AG10803 (cell line): ENCODE measurements around the gene TMA7.

Source experiments
- DNase-seq: peaks from one replicate; pipeline ENCODE4 v3.0.0; 2010; ENCODE audit warnings: low read depth
- H3K4me3 ChIP-seq: 2 replicates; pipeline ENCODE4 v1.5.1; 2011; ENCODE audit warnings: mild to moderate bottlenecking, low read length, control low read depth
- TF ChIP-seq, protein P1 (sequence below): conservative IDR thresholded peaks from 2 replicates; pipeline ENCODE4 v1.5.1; 2011; ENCODE audit warnings: mild to moderate bottlenecking, low read length, control low read depth, inconsistent platforms

The TMA7 gene

GRCh38 chr3:48435223-48435595 lies 4.8 kb upstream of the TMA7 start:
- TF ChIP-seq, protein P1, sequence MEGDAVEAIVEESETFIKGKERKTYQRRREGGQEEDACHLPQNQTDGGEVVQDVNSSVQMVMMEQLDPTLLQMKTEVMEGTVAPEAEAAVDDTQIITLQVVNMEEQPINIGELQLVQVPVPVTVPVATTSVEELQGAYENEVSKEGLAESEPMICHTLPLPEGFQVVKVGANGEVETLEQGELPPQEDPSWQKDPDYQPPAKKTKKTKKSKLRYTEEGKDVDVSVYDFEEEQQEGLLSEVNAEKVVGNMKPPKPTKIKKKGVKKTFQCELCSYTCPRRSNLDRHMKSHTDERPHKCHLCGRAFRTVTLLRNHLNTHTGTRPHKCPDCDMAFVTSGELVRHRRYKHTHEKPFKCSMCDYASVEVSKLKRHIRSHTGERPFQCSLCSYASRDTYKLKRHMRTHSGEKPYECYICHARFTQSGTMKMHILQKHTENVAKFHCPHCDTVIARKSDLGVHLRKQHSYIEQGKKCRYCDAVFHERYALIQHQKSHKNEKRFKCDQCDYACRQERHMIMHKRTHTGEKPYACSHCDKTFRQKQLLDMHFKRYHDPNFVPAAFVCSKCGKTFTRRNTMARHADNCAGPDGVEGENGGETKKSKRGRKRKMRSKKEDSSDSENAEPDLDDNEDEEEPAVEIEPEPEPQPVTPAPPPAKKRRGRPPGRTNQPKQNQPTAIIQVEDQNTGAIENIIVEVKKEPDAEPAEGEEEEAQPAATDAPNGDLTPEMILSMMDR: no peak
- H3K4me3 ChIP-seq: no peak overlapping the region
- no peak for DNase-seq

- no peak overlapping the region for H3K4me3 ChIP-seq
- DNase-seq: peak; percentile 74
- TF ChIP-seq, protein P1: peak; percentile 99
Observed at GRCh38 chr3:48435774-48436476, 4.1 kb upstream of the TMA7 start.

DNA sequence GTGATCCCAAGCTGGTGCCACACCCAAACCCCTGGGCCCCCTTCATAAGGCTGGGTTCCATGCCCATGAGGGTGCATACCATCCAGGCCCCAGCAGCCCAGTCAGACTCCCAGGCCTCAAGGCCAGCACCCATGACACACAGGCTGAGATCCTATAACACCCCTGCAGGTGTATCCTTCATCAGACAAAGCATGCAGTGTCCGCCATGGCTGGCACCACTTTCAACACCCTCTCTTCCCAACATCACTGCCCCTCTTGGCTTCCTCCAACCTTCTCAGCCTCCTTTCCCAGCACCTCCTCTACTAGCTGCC lies 3.6 kb upstream of the TMA7 start:
- no peak overlapping the region for H3K4me3 ChIP-seq
- TF ChIP-seq, protein P1: no peak
- DNase-seq: no peak

DNA sequence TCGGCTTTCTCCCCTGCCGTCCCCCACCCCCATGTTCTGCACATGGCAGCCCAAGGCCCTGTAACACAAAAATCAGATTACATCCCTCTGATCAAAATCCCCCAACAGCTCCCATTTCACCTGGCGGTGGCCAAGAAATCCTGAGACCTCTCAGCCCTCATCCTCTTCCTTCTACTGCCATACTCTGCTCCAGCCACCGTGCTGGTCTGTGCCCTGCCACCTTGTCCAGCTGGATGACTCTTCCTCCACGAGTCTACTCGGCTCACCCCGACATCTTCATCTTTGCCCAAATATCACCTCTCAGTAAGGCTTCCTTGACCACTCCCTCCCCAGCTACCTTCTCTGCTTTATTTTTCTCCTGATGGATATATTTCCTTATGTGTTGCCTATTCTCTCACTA lies 3.2 kb upstream of the TMA7 start:
- no peak for DNase-seq
- TF ChIP-seq, protein P1: no peak
- H3K4me3 ChIP-seq: no peak overlapping the region

DNA sequence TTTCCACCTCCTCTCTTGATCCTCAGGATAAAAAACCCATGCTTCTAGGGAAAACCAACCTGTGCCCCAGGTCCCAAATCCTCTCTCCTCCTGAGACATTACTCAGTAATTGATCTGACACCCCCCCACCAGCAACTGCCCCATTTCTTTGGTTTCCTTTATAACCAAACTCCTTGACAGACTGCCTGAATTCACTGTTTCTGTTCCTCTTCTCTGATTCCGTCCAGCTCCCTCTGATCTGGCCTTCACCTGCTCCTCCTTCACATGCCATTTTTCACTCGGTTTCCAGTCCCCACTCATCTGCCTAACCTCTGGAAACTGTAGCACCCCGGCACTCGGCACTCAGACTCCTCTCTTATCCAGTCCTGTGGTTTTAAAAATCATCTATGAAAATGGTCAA lies 2.2 kb upstream of the TMA7 start:
- TF ChIP-seq, protein P1: no peak
- no peak overlapping the region for H3K4me3 ChIP-seq
- DNase-seq: no peak

DNA sequence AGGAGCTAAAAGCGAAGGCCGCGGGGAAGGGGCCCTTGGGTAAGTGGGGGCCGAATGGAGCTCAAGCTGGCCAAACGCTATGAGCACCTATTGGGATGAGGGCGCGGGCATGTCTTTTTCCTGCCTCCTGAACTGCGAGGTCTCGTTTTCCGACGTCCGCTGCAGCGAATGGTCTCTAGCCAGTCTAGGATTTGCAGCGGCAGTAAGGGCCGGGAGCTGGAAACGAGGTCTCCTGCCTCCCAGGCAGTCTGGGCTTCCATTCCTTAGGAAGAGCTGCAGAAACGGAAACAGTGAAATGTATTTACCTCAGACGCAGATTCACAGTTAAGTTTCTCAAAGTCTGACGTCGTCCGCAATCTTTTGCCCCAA lies 517 bp downstream of the TMA7 start:
- TF ChIP-seq, protein P1: no peak
- peak overlapping the region; percentile 99 for H3K4me3 ChIP-seq
- DNase-seq: peak; percentile 18

DNA sequence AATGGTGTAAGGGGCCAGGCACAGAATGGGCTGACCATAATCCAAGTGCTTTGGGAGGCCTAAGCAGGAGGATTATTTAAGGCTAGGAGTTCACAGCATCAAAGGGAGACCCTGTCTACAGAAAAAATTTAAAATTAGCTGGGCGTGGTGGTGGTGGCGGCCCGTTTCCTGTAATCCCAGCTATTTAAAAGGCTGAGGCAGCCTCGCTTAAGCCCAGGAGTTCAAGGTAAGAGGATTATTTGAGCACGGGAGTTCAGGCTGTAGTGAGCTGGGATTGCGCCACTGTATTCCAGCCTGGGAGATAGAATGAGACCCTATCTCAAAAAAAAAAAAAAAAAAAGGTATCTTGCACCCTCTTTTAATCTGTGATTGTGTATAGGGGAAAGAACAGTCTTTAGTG lies 1.9 kb downstream of the TMA7 start:
- no peak for DNase-seq
- peak overlapping the region; percentile 99; the same call in 1 of the 2 replicates for H3K4me3 ChIP-seq
- TF ChIP-seq, protein P1: no peak
